HG02852 (cell line): ENCODE data around the gene HIKESHI.

Source experiments
- ATAC-seq: cut with Tn5 transposase; IDR thresholded peaks from one replicate; pipeline ENCODE4 v1.9.1; 2021; ENCODE audit warnings: mild to moderate bottlenecking, moderate library complexity; ENCODE audit not compliant: unreplicated experiment

HIKESHI gene

GRCh38 chr11:86374069-86374468 is 72.0 kb downstream of the HIKESHI start:
- ATAC-seq: no peak

DNA sequence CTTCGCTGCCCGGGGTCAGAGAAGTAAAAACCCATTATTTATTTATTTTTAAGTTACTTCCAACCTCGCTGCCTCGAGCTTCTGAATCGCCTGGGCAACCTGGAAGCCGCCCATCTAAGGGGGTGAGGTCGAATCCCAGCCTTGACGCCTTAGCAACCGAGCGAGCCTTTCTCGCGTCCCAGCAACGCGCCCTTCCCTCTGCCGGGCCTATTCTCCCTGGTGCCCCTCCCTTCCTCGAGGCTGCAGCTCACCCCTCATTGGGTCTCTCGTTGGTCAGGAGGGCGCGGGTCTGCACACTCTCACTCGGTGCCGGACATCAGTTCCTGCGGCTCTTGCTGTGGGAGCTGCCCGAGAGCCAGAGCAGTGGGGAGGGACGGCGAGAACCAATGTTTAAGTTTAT is 72.5 kb downstream of the HIKESHI start, which contains the start of gene CCDC81:
TSS of gene CCDC81 (plus strand) at position 302 of the 400 bp plus-strand sequence. CDS start 277 bp downstream, outside the sequence.
- no peak for ATAC-seq

GRCh38 chr11:86377972-86378371 is 75.9 kb downstream of the HIKESHI start:
- no peak for ATAC-seq

GRCh38 chr11:86380295-86381059 is 78.4 kb downstream of the HIKESHI start:
- no peak for ATAC-seq

- no peak for ATAC-seq
These were observed 81.3 kb downstream of the HIKESHI start for GRCh38 chr11:86383041-86383955.

- no peak for ATAC-seq
These were observed 84.2 kb downstream of the HIKESHI start for GRCh38 chr11:86386283-86386682.

GRCh38 chr11:86386746-86387145 is 84.7 kb downstream of the HIKESHI start:
- ATAC-seq: no peak

DNA sequence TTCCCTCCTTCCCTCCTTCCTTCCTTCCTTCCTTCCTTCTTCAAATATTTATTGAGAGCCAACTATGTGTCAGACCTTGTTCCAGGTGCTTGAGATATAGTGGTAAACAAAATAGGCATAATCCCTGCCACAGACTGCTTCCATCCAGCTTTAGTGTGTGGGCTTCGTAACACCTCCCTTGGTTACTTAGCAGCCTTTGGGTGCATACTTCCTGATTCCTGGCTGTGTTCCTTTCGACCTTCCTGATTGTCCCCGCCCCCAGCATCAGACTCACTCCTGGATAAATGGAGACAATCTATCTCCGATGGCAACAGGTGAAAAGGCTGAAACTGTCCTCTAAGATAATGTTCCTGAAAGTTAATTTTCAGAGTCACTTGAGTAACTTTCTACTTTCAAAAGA is 86.2 kb downstream of the HIKESHI start:
- no peak for ATAC-seq

DNA sequence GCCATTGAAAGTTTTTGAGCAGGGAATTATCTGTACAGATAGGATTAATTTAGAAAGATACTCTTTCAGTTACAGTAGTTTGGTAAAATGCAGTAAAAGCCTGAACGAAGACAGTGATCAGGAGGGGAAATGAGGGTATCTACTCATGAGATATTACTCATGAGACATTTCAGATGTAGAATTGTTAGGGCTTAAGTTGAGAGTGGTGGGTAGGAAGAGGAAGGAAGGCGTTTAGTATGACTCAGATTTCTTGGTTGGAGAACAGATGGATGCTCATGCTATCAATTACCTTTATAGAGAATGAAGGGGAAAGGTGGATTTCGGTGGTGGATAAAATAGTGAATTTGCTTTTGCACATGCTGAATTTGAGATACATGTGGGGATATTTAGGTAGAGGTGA is 88.4 kb downstream of the HIKESHI start:
- ATAC-seq: no peak

DNA sequence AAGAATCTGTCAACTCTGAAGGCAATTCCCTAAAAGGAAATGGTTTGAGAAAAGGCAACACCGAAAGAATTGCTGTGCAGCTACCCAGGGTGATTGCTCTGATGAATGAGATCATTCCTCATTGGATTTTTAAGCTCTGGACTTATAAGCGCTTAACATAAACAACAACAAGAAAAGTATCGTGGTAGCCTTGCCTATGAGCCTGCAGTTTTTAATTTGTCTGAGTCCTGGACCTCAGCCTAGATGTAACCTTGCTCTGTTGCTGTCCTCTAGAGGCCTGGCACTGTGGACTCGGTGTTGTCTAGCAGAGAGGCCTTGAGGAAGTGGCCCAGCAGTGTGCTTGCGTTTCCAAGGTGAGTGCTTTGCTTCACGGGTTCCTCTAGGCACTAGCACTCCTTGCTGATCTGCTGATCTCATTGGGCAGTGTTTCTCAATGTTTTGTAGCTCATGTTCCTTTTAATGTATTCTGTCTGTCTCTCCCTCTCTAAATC is 93.1 kb downstream of the HIKESHI start:
- ATAC-seq: no peak
